ENCODE results near the gene IL22RA1.

IL22RA1 gene

DNA sequence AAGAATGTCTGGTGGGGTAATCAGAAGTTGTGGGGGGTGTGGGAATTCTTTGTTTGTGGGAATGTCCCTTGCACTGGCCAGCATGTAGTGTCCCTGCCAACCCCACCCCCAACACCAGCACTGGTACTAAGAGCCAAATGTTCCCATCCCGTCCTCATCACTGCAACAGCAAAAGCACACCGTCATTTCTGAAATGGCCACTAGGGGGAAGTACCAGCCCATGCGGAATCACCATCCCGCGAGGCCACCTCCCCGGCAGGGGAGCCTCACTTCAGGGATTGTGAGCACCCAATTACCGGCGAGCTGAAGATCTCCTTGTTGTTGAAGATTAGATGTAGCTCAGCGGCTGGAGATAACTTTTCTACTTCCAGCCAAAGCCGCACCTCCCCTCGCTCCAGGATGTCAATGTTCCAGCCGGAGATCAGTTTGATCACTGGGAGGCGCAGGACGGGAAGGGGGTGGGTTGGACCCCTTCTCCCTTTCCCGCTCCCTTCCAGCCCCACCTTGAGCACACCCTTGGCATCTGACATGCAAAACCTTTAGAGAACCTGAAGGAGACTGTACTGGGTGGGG, 72.0 kb downstream of the IL22RA1 start:
- TF ChIP-seq, protein P1, sequence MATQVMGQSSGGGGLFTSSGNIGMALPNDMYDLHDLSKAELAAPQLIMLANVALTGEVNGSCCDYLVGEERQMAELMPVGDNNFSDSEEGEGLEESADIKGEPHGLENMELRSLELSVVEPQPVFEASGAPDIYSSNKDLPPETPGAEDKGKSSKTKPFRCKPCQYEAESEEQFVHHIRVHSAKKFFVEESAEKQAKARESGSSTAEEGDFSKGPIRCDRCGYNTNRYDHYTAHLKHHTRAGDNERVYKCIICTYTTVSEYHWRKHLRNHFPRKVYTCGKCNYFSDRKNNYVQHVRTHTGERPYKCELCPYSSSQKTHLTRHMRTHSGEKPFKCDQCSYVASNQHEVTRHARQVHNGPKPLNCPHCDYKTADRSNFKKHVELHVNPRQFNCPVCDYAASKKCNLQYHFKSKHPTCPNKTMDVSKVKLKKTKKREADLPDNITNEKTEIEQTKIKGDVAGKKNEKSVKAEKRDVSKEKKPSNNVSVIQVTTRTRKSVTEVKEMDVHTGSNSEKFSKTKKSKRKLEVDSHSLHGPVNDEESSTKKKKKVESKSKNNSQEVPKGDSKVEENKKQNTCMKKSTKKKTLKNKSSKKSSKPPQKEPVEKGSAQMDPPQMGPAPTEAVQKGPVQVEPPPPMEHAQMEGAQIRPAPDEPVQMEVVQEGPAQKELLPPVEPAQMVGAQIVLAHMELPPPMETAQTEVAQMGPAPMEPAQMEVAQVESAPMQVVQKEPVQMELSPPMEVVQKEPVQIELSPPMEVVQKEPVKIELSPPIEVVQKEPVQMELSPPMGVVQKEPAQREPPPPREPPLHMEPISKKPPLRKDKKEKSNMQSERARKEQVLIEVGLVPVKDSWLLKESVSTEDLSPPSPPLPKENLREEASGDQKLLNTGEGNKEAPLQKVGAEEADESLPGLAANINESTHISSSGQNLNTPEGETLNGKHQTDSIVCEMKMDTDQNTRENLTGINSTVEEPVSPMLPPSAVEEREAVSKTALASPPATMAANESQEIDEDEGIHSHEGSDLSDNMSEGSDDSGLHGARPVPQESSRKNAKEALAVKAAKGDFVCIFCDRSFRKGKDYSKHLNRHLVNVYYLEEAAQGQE (IDR thresholded peaks at IDR 0.05; ENCODE audit: insufficient read depth in 1 of 2, low read depth in 2 of 2, low read length in 2 of 2) = no peak
- TF ChIP-seq TAF1 (IDR thresholded peaks at IDR 0.05; ENCODE audit: borderline replicate concordance, insufficient read depth, low read length) (no peak), SIN3A (IDR thresholded peaks at IDR 0.05; ENCODE audit: borderline replicate concordance, insufficient read depth, low read length) (no peak), POLR2AphosphoS5 (IDR thresholded peaks at IDR 0.05; ENCODE audit: low read depth, low read length) (no peak), FOXP2 (optimal IDR thresholded peaks at IDR 0.05; ENCODE audit: borderline replicate concordance, extremely low read depth, extremely low read length, insufficient read depth) (no peak)

DNA sequence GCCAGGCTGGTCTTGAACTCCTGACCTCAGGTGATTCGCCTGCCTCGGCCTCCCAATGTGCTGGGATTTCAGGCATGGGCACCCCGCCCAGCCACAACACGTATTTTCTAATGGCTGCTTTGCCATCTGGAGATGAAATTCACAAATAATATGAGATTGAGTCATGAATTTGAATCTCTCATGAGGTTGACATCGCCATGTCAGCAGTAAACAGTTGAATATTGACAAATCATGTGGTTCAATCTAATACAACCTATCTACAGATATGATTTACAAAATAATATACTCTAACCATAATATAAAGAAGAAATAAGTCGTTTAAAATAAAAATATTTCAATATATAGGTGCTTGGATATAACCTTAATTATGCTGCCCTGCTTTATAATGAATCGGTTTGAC, 73.1 kb downstream of the IL22RA1 start:
- TF ChIP-seq FOXP2 (optimal IDR thresholded peaks at IDR 0.05; ENCODE audit: borderline replicate concordance, extremely low read depth, extremely low read length, insufficient read depth) = no peak
- TF ChIP-seq, protein P1 (IDR thresholded peaks at IDR 0.05; ENCODE audit: insufficient read depth in 1 of 2, low read depth in 2 of 2, low read length in 2 of 2) = no peak
- TF ChIP-seq POLR2AphosphoS5 (IDR thresholded peaks at IDR 0.05; ENCODE audit: low read depth, low read length) = no peak
- no peak for TF ChIP-seq TAF1 (IDR thresholded peaks at IDR 0.05; ENCODE audit: borderline replicate concordance, insufficient read depth, low read length)
- no peak for TF ChIP-seq SIN3A (IDR thresholded peaks at IDR 0.05; ENCODE audit: borderline replicate concordance, insufficient read depth, low read length)

Measured in PFSK-1 (cell line).